HCT116 (cell line): ENCODE data around the gene COL7A1. TPM values are rescaled to one million over a fixed set of nuclear protein-coding genes. Genes with fewer than 3 reads are reported as not detected.

Experiments used
- ATAC-seq: fragments of 200-7000 bp; cut with Tn5 transposase; 2 replicates; pipeline ENCODE4 v1.9.1; 2020; ENCODE audit warnings: mild to moderate bottlenecking, moderate library complexity
- BruUV-seq: library from RNA; stranded (reverse); fragments of 400-500 nt; replicated peaks from 2 replicates; lab custom pipeline; 2021; lab: Mats Ljungman, UMichigan
- CTCF ChIA-PET: fragments of 300-600 bp; sonication (Branson Sonifier 250); formaldehyde crosslinking; loops from one replicate; lab custom pipeline; 2021; ENCODE audit warnings: antibody characterized with exemption; lab: Charles Lee
- POLR2A ChIA-PET: fragments of 300-600, 350-600 bp; sonication (Branson Sonifier 250); formaldehyde crosslinking; loops from one replicate; lab custom pipeline; 2021; ENCODE audit warnings: antibody characterized with exemption; lab: Charles Lee
- RAD21 ChIA-PET, 2 experiments: fragments of 300-600 bp; sonication (Branson Sonifier 250); formaldehyde crosslinking; loops; one replicate each; lab custom pipeline; 2023; ENCODE audit warnings: low total read pairs in 2 of 2; ENCODE audit not compliant: uncharacterized antibody in 2 of 2, unreplicated experiment in 2 of 2, low non-redundant PET in 1 of 2; lab: Charles Lee
- DNase-seq: peaks from one replicate; pipeline ENCODE4 v3.0.0-alpha.2; 2010; ENCODE audit warnings: low read depth, low spot score
- H2AFZ ChIP-seq: fragments of 200-600 bp; shearing (Covaris generic), sonication (generic); 2 replicates; pipeline ENCODE4 v1.6.1; 2017; ENCODE audit warnings: low read depth, mixed run types, mixed read lengths, antibody characterized with exemption, low read length; ENCODE audit not compliant: poor library complexity, severe bottlenecking
- H3K27ac ChIP-seq: 2 replicates; pipeline ENCODE4 v1.5.1; 2012; ENCODE audit warnings: low read depth, low read length
- H3K27me3 ChIP-seq: fragments of 200-600 bp; sonication (generic); 2 replicates; pipeline ENCODE4 v1.6.1; 2016; ENCODE audit warnings: mixed run types, low read length, mixed read lengths; ENCODE audit not compliant: insufficient read depth
- H3K36me3 ChIP-seq, 2 experiments: fragments of 200-500 bp in 1 of 2; fragments of 200-600 bp in 1 of 2; sonication (Bioruptor generic) in 1 of 2; sonication (generic) in 1 of 2; 2 replicates each; pipeline versions ENCODE4 v1.5.1 to v1.6.1; 2014 to 2016; ENCODE audit warnings: low read length in 2 of 2, inconsistent platforms in 1 of 2, mixed read lengths in 1 of 2, mixed run types in 1 of 2; ENCODE audit not compliant: insufficient read depth in 2 of 2, control insufficient read depth in 1 of 2
- H3K4me1 ChIP-seq, 2 experiments: fragments of 200-600 bp in 1 of 2; sonication (generic) in 1 of 2; 2 replicates each; pipeline versions ENCODE4 v1.5.1 to v1.6.1; 2012 to 2017; ENCODE audit warnings: low read length in 2 of 2, inconsistent platforms in 1 of 2, mild to moderate bottlenecking in 1 of 2, mixed read lengths in 1 of 2, mixed run types in 1 of 2, moderate library complexity in 1 of 2; ENCODE audit not compliant: insufficient read depth in 2 of 2, control insufficient read depth in 1 of 2
- H3K4me2 ChIP-seq: fragments of 200-600 bp; sonication (generic); 2 replicates; pipeline ENCODE4 v1.6.1; 2017; ENCODE audit warnings: mixed run types, low read length, mixed read lengths
- H3K4me3 ChIP-seq, 2 experiments: fragments of 200-600 bp in 1 of 2; sonication (generic) in 1 of 2; replicated peaks in 1 of 2; 2 replicates each; pipeline ENCODE4 v1.5.1; 2011 to 2016; ENCODE audit warnings: low read length in 2 of 2, control low read depth in 1 of 2, low read depth in 1 of 2, mild to moderate bottlenecking in 1 of 2, mixed read lengths in 1 of 2, mixed run types in 1 of 2
- H3K79me2 ChIP-seq: fragments of 200-600 bp; sonication (generic); 2 replicates; pipeline ENCODE4 v1.6.1; 2017; ENCODE audit warnings: mild to moderate bottlenecking, mixed run types, low read length, moderate library complexity, mixed read lengths; ENCODE audit not compliant: insufficient read depth
- H3K9ac ChIP-seq: fragments of 200-600 bp; sonication (generic); 2 replicates; pipeline ENCODE4 v1.6.1; 2016; ENCODE audit warnings: low read length, mixed read lengths
- H3K9me2 ChIP-seq: fragments of 200-600 bp; sonication (generic), shearing (Covaris generic); 2 replicates; pipeline ENCODE4 v1.6.1; 2017; ENCODE audit warnings: mixed run types, mild to moderate bottlenecking, moderate library complexity; ENCODE audit not compliant: insufficient read depth
- H3K9me3 ChIP-seq, 2 experiments: fragments of 200-500 bp in 1 of 2; fragments of 200-600 bp in 1 of 2; sonication (Bioruptor generic) in 1 of 2; sonication (generic) in 1 of 2; 2 replicates each; pipeline ENCODE4 v1.6.1; 2014 to 2017; ENCODE audit warnings: low read length in 2 of 2, mixed read lengths in 2 of 2, inconsistent platforms in 1 of 2, low read depth in 1 of 2, mild to moderate bottlenecking in 1 of 2, mixed run types in 1 of 2, moderate library complexity in 1 of 2; ENCODE audit not compliant: control insufficient read depth in 1 of 2, insufficient read depth in 1 of 2
- H4K20me1 ChIP-seq: fragments of 200-600 bp; sonication (generic), shearing (Covaris generic); 2 replicates; pipeline ENCODE4 v1.6.1; 2017; ENCODE audit warnings: mixed run types, mild to moderate bottlenecking, moderate library complexity; ENCODE audit not compliant: insufficient read depth
- ATF3 ChIP-seq: IDR thresholded peaks from 2 replicates; pipeline ENCODE4 v1.6.1; 2012
- CBX3 ChIP-seq: IDR thresholded peaks from 2 replicates; pipeline ENCODE4 v1.6.1; 2012; ENCODE audit warnings: low read depth
- CEBPB ChIP-seq: IDR thresholded peaks from 2 replicates; pipeline ENCODE4 v1.6.1; 2012; ENCODE audit warnings: low read depth
- CTCF ChIP-seq, 3 experiments: fragments of 200-600 bp in 1 of 3; sonication (generic) in 1 of 3; IDR thresholded peaks in 2 of 3; conservative IDR thresholded peaks in 1 of 3; 2 replicates each; pipeline ENCODE4 v1.5.1; 2012 to 2017; ENCODE audit warnings: low read depth in 2 of 3, low read length in 2 of 3, antibody characterized with exemption in 1 of 3, borderline replicate concordance in 1 of 3, control low read depth in 1 of 3, mild to moderate bottlenecking in 1 of 3, mixed read lengths in 1 of 3, mixed run types in 1 of 3, moderate library complexity in 1 of 3; ENCODE audit not compliant: insufficient read depth in 1 of 3
- EGR1 ChIP-seq: IDR thresholded peaks from 2 replicates; pipeline ENCODE4 v1.6.1; 2012; ENCODE audit warnings: low read depth
- ELF1 ChIP-seq: IDR thresholded peaks from 2 replicates; pipeline ENCODE4 v1.6.1; 2012; ENCODE audit warnings: low read depth, borderline replicate concordance
- EZH2 ChIP-seq: fragments of 200-600 bp; sonication (generic); IDR thresholded peaks from 2 replicates; pipeline ENCODE4 v1.6.1; 2017; ENCODE audit warnings: antibody characterized with exemption, mixed run types
- EZH2phosphoT487 ChIP-seq: fragments of 200-600 bp; IDR thresholded peaks from 2 replicates; pipeline ENCODE4 v1.6.1; 2018; ENCODE audit warnings: antibody characterized with exemption, borderline replicate concordance
- FOSL1 ChIP-seq: IDR thresholded peaks from 2 replicates; pipeline ENCODE4 v1.6.1; 2012; ENCODE audit warnings: low read depth
- POLR2AphosphoS5 ChIP-seq: IDR thresholded peaks from 2 replicates; pipeline ENCODE4 v1.6.1; 2011; ENCODE audit warnings: mild to moderate bottlenecking, low read depth, low read length, moderate library complexity
- RAD21 ChIP-seq: IDR thresholded peaks from 2 replicates; pipeline ENCODE4 v1.6.1; 2012; ENCODE audit warnings: low read depth, mild to moderate bottlenecking
- SP1 ChIP-seq: IDR thresholded peaks from 2 replicates; pipeline ENCODE4 v1.6.1; 2012; ENCODE audit warnings: low read depth
- SRF ChIP-seq: IDR thresholded peaks from 2 replicates; pipeline ENCODE4 v1.6.1; 2012; ENCODE audit warnings: low read depth
- YY1 ChIP-seq: IDR thresholded peaks from 2 replicates; pipeline ENCODE4 v1.6.1; 2011; ENCODE audit warnings: low read length, low read depth, moderate library complexity, mild to moderate bottlenecking; ENCODE audit not compliant: insufficient replicate concordance; ENCODE audit errors: extremely low read depth
- ZBTB33 ChIP-seq: IDR thresholded peaks from 2 replicates; pipeline ENCODE4 v1.6.1; 2011; ENCODE audit warnings: mild to moderate bottlenecking, low read length, moderate library complexity; ENCODE audit not compliant: insufficient replicate concordance; ENCODE audit errors: extremely low read depth
- ZFX ChIP-seq: fragments of 450-650 bp; IDR thresholded peaks from 2 replicates; pipeline ENCODE4 v1.6.1; 2017
- ZNF274 ChIP-seq: fragments of 200-500 bp; sonication (Bioruptor generic); IDR thresholded peaks from 2 replicates; pipeline ENCODE4 v1.6.1; 2014; ENCODE audit warnings: mild to moderate bottlenecking, low read depth, low read length, inconsistent platforms
- intact Hi-C: fragments of 100-400 bp; cut with micrococcal nuclease; formaldehyde crosslinking; loops from 2 replicates; pipeline ENCODE4 v1.10.0; 2022
- total RNA-seq: library from RNA; stranded (reverse); gene quantifications from one replicate; pipeline ENCODE4 v1.2.1, GENCODE V29; 2021; ENCODE audit not compliant: unreplicated experiment
- TF ChIP-seq, protein P1 (sequence below): IDR thresholded peaks from 2 replicates; pipeline ENCODE4 v1.6.1; 2012

COL7A1 gene
- total RNA-seq, 1 experiment from 2014 or later, result 11.4 TPM

- Histone ChIP-seq H3K9me2 (no peaks in the 10 kb centered on the region), H3K4me2 (no peak overlapping the region), H3K36me3 (peaks cover 4 to 27% of the 10 kb centered on the region in 2 experiments; a peak in 3 of 4 replicates), H3K9me3 (no peaks in the 10 kb centered on the region), H3K4me1 (no peaks in the 10 kb centered on the region), H3K9ac (no peak overlapping the region), H3K27me3 (no peaks in the 10 kb centered on the region), H3K27ac (no peak overlapping the region), H4K20me1 (no peaks in the 10 kb centered on the region), H3K4me3 (no peak overlapping the region), H2AFZ (no peak overlapping the region), H3K79me2 (no peaks in the 10 kb centered on the region)
- ATAC-seq, result no peak
- intact Hi-C loops, result no loop called here
- no peak for DNase-seq
- TF ChIP-seq SRF, result no peak
- no peak for TF ChIP-seq EGR1
- TF ChIP-seq FOSL1, result no peak
- TF ChIP-seq SP1, result no peak
- ChIA-PET RAD21 (no interaction called here), CTCF (no interaction called here), POLR2A (no interaction called here)
- no TSS peak for BruUV-seq
These were observed 56.7 kb downstream of the COL7A1 start for GRCh38 chr3:48538451-48538850.

GRCh38 chr3:48536785-48537184 lies 58.3 kb downstream of the COL7A1 start:
- CTCF ChIA-PET, result no interaction called here
- Histone ChIP-seq H3K9me3 (no peaks in the 10 kb centered on the region), H4K20me1 (no peaks in the 10 kb centered on the region), H3K9me2 (no peaks in the 10 kb centered on the region), H2AFZ (no peak overlapping the region), H3K27ac (no peak overlapping the region), H3K27me3 (no peaks in the 10 kb centered on the region), H3K9ac (no peak overlapping the region), H3K4me1 (no peaks in the 10 kb centered on the region), H3K79me2 (no peaks in the 10 kb centered on the region), H3K4me3 (no peak overlapping the region), H3K4me2 (no peak overlapping the region), H3K36me3 (peaks cover 4 to 30% of the 10 kb centered on the region in 2 experiments; a peak in 3 of 4 replicates)
- intact Hi-C loops, result no loop called here
- no TSS peak for BruUV-seq
- RAD21 ChIA-PET, result no interaction called here
- TF ChIP-seq CBX3, result no peak
- no peak for TF ChIP-seq RAD21
- TF ChIP-seq SRF, result no peak
- no peak for TF ChIP-seq SP1
- TF ChIP-seq, protein P1, sequence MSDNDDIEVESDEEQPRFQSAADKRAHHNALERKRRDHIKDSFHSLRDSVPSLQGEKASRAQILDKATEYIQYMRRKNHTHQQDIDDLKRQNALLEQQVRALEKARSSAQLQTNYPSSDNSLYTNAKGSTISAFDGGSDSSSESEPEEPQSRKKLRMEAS, result no peak
- TF ChIP-seq ZFX, result no peak
- no peak for TF ChIP-seq EZH2
- no peak for TF ChIP-seq ATF3
- TF ChIP-seq YY1, result no peak
- no peak for TF ChIP-seq POLR2AphosphoS5
- TF ChIP-seq ELF1, result no peak
- TF ChIP-seq ZBTB33, result no peak
- no peak for TF ChIP-seq ZNF274
- TF ChIP-seq CEBPB, result no peak
- TF ChIP-seq CTCF (IDR thresholded peaks at IDR 0.05 in 2 of 3, conservative IDR thresholded peaks at IDR 0.05 in 1 of 3; ENCODE audit: borderline replicate concordance in 1 of 3, insufficient read depth in 1 of 3, low read depth in 2 of 3, low read length in 2 of 3), result no peak
- no peak for TF ChIP-seq EGR1
- TF ChIP-seq EZH2phosphoT487, result no peak
- ATAC-seq, result no peak
- POLR2A ChIA-PET, result no interaction called here
- DNase-seq, result no peak
